H9 (cell line): ENCODE data around the gene SLAMF1. TPM values are rescaled to one million over a fixed set of nuclear protein-coding genes. Genes with fewer than 3 reads are reported as not detected.

Experiments
- DNase-seq: peaks from one replicate; pipeline ENCODE4 v3.0.0-alpha.2; 2017
- H2AFZ ChIP-seq: one replicate; pipeline ENCODE4 v1.6.1; 2013; ENCODE audit warnings: mild to moderate bottlenecking, low read length, control low read depth, moderate library complexity
- H2AK5ac ChIP-seq: 2 replicates; pipeline ENCODE4 v1.6.1; 2013; ENCODE audit warnings: low read length, control low read depth, mixed read lengths; ENCODE audit not compliant: insufficient read length
- H2BK120ac ChIP-seq: one replicate; pipeline ENCODE4 v1.6.1; 2013; ENCODE audit warnings: low read depth, mild to moderate bottlenecking, low read length, control low read depth, inconsistent platforms; ENCODE audit not compliant: poor library complexity, severe bottlenecking
- H2BK12ac ChIP-seq: 2 replicates; pipeline ENCODE4 v1.6.1; 2013; ENCODE audit warnings: low read length, control low read depth, mixed read lengths, low read depth; ENCODE audit not compliant: insufficient read length
- H2BK15ac ChIP-seq: 2 replicates; pipeline ENCODE4 v1.6.1; 2013; ENCODE audit warnings: low read depth, low read length, control low read depth
- H2BK20ac ChIP-seq: one replicate; pipeline ENCODE4 v1.6.1; 2013; ENCODE audit warnings: low read depth, mild to moderate bottlenecking, low read length, control low read depth, inconsistent platforms; ENCODE audit not compliant: poor library complexity, severe bottlenecking
- H2BK5ac ChIP-seq: 2 replicates; pipeline ENCODE4 v1.6.1; 2013; ENCODE audit warnings: low read length, control low read depth, mixed read lengths; ENCODE audit not compliant: insufficient read length
- H3K14ac ChIP-seq: 2 replicates; pipeline ENCODE4 v1.6.1; 2013; ENCODE audit warnings: low read length, control low read depth; ENCODE audit not compliant: insufficient read depth
- H3K18ac ChIP-seq: 2 replicates; pipeline ENCODE4 v1.6.1; 2013; ENCODE audit warnings: low read depth, mild to moderate bottlenecking, mixed read lengths, low read length, control low read depth; ENCODE audit not compliant: insufficient read length
- H3K23ac ChIP-seq: 2 replicates; pipeline ENCODE4 v1.6.1; 2013; ENCODE audit warnings: low read length, control low read depth, mixed read lengths, low read depth; ENCODE audit not compliant: insufficient read length
- H3K23me2 ChIP-seq: 2 replicates; pipeline ENCODE4 v1.6.1; 2013; ENCODE audit warnings: low read depth, mild to moderate bottlenecking, mixed read lengths, low read length, control low read depth; ENCODE audit not compliant: insufficient read length, poor library complexity, severe bottlenecking
- H3K27ac ChIP-seq: 2 replicates; pipeline ENCODE4 v1.5.1; 2013; ENCODE audit warnings: low read length, control low read depth, mixed read lengths, low read depth; ENCODE audit not compliant: insufficient read length
- H3K27me3 ChIP-seq: 2 replicates; pipeline ENCODE4 v1.6.1; 2013; ENCODE audit warnings: low read length, control low read depth, inconsistent platforms; ENCODE audit not compliant: insufficient read depth
- H3K4ac ChIP-seq: 2 replicates; pipeline ENCODE4 v1.6.1; 2013; ENCODE audit warnings: low read depth, mild to moderate bottlenecking, control low read depth, inconsistent platforms, low read length, moderate library complexity
- H3K4me1 ChIP-seq: 2 replicates; pipeline ENCODE4 v1.6.1; 2013; ENCODE audit warnings: low read length, control low read depth, inconsistent platforms; ENCODE audit not compliant: insufficient read depth
- H3K4me2 ChIP-seq: 2 replicates; pipeline ENCODE4 v1.6.1; 2013; ENCODE audit warnings: low read length, control low read depth, mixed read lengths; ENCODE audit not compliant: insufficient read length, insufficient read depth
- H3K56ac ChIP-seq: 2 replicates; pipeline ENCODE4 v1.6.1; 2013; ENCODE audit warnings: low read depth, mild to moderate bottlenecking, mixed read lengths, low read length, control low read depth; ENCODE audit not compliant: insufficient read length
- H3K79me1 ChIP-seq: 2 replicates; pipeline ENCODE4 v1.6.1; 2013; ENCODE audit warnings: low read depth, mild to moderate bottlenecking, moderate library complexity, low read length, control low read depth, inconsistent platforms; ENCODE audit not compliant: insufficient read depth, poor library complexity, severe bottlenecking
- H3K79me2 ChIP-seq: 2 replicates; pipeline ENCODE4 v1.6.1; 2013; ENCODE audit warnings: low read length, control low read depth, inconsistent platforms; ENCODE audit not compliant: insufficient read depth
- H3K9ac ChIP-seq: 2 replicates; pipeline ENCODE4 v1.6.1; 2013; ENCODE audit warnings: low read length, control low read depth, mixed read lengths; ENCODE audit not compliant: insufficient read length; ENCODE audit errors: extremely low read depth
- H3K9me3 ChIP-seq: one replicate; pipeline ENCODE4 v1.6.1; 2013; ENCODE audit warnings: low read depth, low read length, inconsistent platforms; ENCODE audit not compliant: control insufficient read depth
- H3T11ph ChIP-seq: one replicate; pipeline ENCODE4 v1.6.1; 2013; ENCODE audit warnings: mild to moderate bottlenecking, low read length, control low read depth, inconsistent platforms
- H4K20me1 ChIP-seq: one replicate; pipeline ENCODE4 v1.6.1; 2013; ENCODE audit not compliant: control insufficient read depth, insufficient read length, insufficient read depth
- H4K5ac ChIP-seq: 2 replicates; pipeline ENCODE4 v1.6.1; 2013; ENCODE audit warnings: low read depth, mild to moderate bottlenecking, mixed read lengths, low read length, control low read depth; ENCODE audit not compliant: insufficient read length
- H4K8ac ChIP-seq: replicated peaks from 2 replicates; pipeline ENCODE4 v1.6.1; 2013; ENCODE audit warnings: low read length, control low read depth, mixed read lengths, low read depth; ENCODE audit not compliant: insufficient read length
- H4K91ac ChIP-seq: 2 replicates; pipeline ENCODE4 v1.6.1; 2013; ENCODE audit warnings: low read depth, mild to moderate bottlenecking, moderate library complexity, mixed read lengths, low read length, control low read depth; ENCODE audit not compliant: insufficient read length
- H3K27ac Mint-ChIP-seq, 3 experiments: 2 replicates in 2 of 3; 3 replicates in 1 of 3; pipeline ENCODE4 v1.8.0; 2020 to 2021; ENCODE audit warnings: mixed read lengths in 3 of 3, mild to moderate bottlenecking in 1 of 3, moderate library complexity in 1 of 3
- H3K27me3 Mint-ChIP-seq: 2 replicates; pipeline ENCODE4 v1.8.0; 2021; ENCODE audit warnings: low read depth, mild to moderate bottlenecking, moderate library complexity, mixed read lengths
- H3K36me3 Mint-ChIP-seq, 3 experiments: 2 replicates in 2 of 3; 3 replicates in 1 of 3; pipeline ENCODE4 v1.8.0; 2020 to 2021; ENCODE audit warnings: low read depth in 3 of 3, mixed read lengths in 3 of 3; ENCODE audit not compliant: insufficient read depth in 1 of 3
- H3K4me1 Mint-ChIP-seq, 2 experiments: 2 replicates each; pipeline ENCODE4 v1.8.0; 2020; ENCODE audit warnings: mixed read lengths in 2 of 2
- H3K4me3 Mint-ChIP-seq, 2 experiments: 2 replicates in 1 of 2; 3 replicates in 1 of 2; pipeline ENCODE4 v1.8.0; 2020 to 2021; ENCODE audit warnings: mild to moderate bottlenecking in 2 of 2, mixed read lengths in 2 of 2, moderate library complexity in 1 of 2
- H3K9me3 Mint-ChIP-seq, 2 experiments: 2 replicates in 1 of 2; 3 replicates in 1 of 2; pipeline ENCODE4 v1.8.0; 2020; ENCODE audit warnings: mild to moderate bottlenecking in 2 of 2, mixed read lengths in 2 of 2, moderate library complexity in 1 of 2
- WGBS: extraction: QIAGEN DNeasy Blood & Tissue Kit; methylation state at CpG from one replicate; pipeline ENCODE4 v1.1.7; 2013; ENCODE audit warnings: missing lambda C conversion rate, low lambda C conversion rate, mixed read lengths; ENCODE audit not compliant: insufficient read length; ENCODE audit errors: extremely low coverage; 5-methylcytosine and 5-hydroxymethylcytosine counted together
- total RNA-seq: library from RNA; stranded (reverse); gene quantifications from 2 replicates; pipeline ENCODE4 v1.2.1, GENCODE V29; 2021
- TF ChIP-seq, protein P1 (sequence below): fragments of 200-600 bp; sonication (generic); conservative IDR thresholded peaks from 3 replicates; pipeline ENCODE4 v1.8.0; 2021; ENCODE audit warnings: antibody characterized with exemption, mild to moderate bottlenecking

Gene SLAMF1
- total RNA-seq, 1 experiment from 2014 or later: not detected

DNA sequence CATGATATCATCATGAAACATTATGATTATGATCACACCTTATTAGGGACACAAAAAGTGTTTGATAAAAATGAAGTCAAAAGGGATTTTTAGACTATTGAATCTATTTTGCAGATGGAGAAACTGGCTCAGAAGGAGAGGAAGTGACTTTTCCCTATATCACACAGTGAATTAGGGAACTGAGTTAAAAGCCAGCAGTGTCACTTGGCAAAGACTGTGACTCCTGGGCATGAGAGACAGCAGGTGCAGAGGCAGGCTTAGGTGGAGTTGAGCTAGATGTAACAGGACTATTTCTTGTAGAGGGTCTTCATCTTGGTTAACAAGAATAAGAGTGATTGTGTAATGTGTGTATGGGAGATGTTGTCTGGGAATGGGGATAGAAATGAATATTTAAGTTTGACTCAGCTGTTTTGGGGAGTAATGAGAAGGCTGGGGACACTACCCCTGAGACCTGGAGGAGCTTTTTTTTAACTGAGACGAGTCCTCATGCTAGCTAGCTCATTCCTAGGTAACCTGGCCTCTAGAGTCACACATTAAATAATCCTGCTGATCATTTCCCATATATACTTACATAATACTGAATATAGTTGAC is 66.5 kb downstream of the SLAMF1 start:
- WGBS: no CpG with 5 or more reads among the region's 1 CpG
- Histone ChIP-seq H4K8ac (no peak overlapping the region), H2BK120ac (no peak overlapping the region), H2BK5ac (no peak overlapping the region), H3K27me3 (no peaks in the 10 kb centered on the region), H3K79me2 (no peaks in the 10 kb centered on the region), H3K4me1 (no peaks in the 10 kb centered on the region), H2AFZ (no peak overlapping the region), H3K9me3 (no peaks in the 10 kb centered on the region), H4K5ac (no peak overlapping the region), H3K14ac (no peak overlapping the region), H3K18ac (no peak overlapping the region), H3K56ac (no peak overlapping the region), H2BK12ac (no peak overlapping the region), H3K23me2 (no peaks in the 10 kb centered on the region), H4K20me1 (no peaks in the 10 kb centered on the region), H4K91ac (no peak overlapping the region), H2AK5ac (no peak overlapping the region), H3K27ac (no peak overlapping the region), H3K79me1 (no peaks in the 10 kb centered on the region), H2BK20ac (no peak overlapping the region), H3K4me2 (no peak overlapping the region), H3K4ac (no peak overlapping the region), H3K9ac (no peak overlapping the region), H3K23ac (no peak overlapping the region), H3T11ph (no peak overlapping the region), H2BK15ac (no peak overlapping the region)
- H3K4me3 Mint-ChIP-seq: no peak overlapping the region
- H3K27ac Mint-ChIP-seq: no peak overlapping the region
- H3K27me3 Mint-ChIP-seq: no peaks in the 10 kb centered on the region; the same call in 1 of the 2 replicates
- H3K36me3 Mint-ChIP-seq: no peaks in the 10 kb centered on the region
- H3K4me1 Mint-ChIP-seq: no peaks in the 10 kb centered on the region
- H3K9me3 Mint-ChIP-seq: peaks cover 0 to 10% of the 10 kb centered on the region in 2 experiments; a peak in 4 of 5 replicates
- DNase-seq: no peak
- TF ChIP-seq, protein P1, sequence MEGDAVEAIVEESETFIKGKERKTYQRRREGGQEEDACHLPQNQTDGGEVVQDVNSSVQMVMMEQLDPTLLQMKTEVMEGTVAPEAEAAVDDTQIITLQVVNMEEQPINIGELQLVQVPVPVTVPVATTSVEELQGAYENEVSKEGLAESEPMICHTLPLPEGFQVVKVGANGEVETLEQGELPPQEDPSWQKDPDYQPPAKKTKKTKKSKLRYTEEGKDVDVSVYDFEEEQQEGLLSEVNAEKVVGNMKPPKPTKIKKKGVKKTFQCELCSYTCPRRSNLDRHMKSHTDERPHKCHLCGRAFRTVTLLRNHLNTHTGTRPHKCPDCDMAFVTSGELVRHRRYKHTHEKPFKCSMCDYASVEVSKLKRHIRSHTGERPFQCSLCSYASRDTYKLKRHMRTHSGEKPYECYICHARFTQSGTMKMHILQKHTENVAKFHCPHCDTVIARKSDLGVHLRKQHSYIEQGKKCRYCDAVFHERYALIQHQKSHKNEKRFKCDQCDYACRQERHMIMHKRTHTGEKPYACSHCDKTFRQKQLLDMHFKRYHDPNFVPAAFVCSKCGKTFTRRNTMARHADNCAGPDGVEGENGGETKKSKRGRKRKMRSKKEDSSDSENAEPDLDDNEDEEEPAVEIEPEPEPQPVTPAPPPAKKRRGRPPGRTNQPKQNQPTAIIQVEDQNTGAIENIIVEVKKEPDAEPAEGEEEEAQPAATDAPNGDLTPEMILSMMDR: no peak
